Stimulated activated CD8-positive, alpha-beta memory T cell treated with anti-CD3 and anti-CD28 coated beads, Interleukin-7, amount 100 ng/mL, for 4 hours (primary cell): Measurements from ENCODE around the gene ZSWIM4.
A peak's percentile ranks its signal among the peaks of the same experiment; 100 is the strongest.
"Not testable (repeated sequence)": the region's sequence is repeated elsewhere in the genome, so short reads cannot be mapped to it uniquely, and the experiment has no call there.

Experiments
- DNase-seq, 2 donors: peaks; one replicate each; pipeline ENCODE4 v3.0.0-alpha.2; 2020; ENCODE audit warnings: low read depth in 2 of 2

The ZSWIM4 gene

GRCh38 chr19:13849991-13850909 is 55.0 kb downstream of the ZSWIM4 start:
- peak in 1 of 2 donors; percentile 68 for DNase-seq

GRCh38 chr19:13850910-13851733 is 55.9 kb downstream of the ZSWIM4 start:
- DNase-seq = peak in 1 of 2 donors; percentile 80

- DNase-seq = not testable (repeated sequence)
Observed at GRCh38 chr19:13851734-13852114, 56.5 kb downstream of the ZSWIM4 start.

DNA sequence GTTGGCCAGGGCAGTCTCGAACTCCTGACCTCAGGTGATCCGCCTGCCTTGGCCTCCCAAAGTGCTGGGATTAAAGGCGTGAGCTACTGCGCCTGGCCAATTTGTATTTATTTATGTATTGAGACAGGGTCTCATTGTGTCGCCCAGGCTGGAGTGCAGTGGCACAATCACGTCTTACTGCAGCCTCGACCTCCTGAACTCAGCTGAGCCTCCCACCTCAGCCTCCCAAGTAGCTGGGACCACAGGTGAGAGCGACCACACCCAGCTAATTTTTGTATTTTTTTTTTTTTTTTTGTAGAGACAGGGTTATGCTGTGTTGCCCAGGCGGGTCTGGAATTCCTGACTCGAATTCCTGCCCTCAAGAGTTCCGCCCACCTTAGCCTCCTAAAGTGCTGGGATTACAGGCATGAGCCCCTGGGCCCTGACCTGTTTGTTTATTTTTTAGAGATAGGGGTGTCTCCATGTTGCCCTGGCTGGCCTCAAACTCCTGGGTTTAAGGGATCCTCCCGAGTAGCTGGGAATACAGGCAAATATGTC is 57.0 kb downstream of the ZSWIM4 start:
- DNase-seq = not testable (repeated sequence)

- no peak for DNase-seq
Observed at GRCh38 chr19:13856497-13856896, 61.3 kb downstream of the ZSWIM4 start.

- no peak for DNase-seq
Observed at GRCh38 chr19:13859361-13859880, 64.2 kb downstream of the ZSWIM4 start.

- DNase-seq = no peak
Observed at GRCh38 chr19:13860679-13861391, 65.6 kb downstream of the ZSWIM4 start.

DNA sequence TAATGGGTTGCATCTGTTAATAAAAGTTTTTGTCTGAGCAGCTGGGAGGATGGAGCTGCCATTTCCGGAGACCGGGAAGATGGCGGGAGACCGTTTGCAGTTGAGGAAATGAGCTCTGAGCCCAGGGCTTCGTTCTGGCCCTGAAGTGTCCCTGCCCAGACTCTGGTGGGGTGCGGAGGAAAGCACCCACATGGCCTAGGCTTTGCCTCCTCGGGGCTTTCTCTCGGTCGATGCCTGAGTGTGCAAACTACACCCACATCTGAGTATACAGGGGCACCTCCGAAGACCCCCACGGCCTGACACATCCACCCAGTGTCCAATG is 66.1 kb downstream of the ZSWIM4 start:
- no peak for DNase-seq

- peak; percentile 79 to 86 for DNase-seq
Observed at GRCh38 chr19:13861714-13862531, 66.7 kb downstream of the ZSWIM4 start.

- no peak for DNase-seq
Observed at GRCh38 chr19:13864046-13864666, 68.9 kb downstream of the ZSWIM4 start.

DNA sequence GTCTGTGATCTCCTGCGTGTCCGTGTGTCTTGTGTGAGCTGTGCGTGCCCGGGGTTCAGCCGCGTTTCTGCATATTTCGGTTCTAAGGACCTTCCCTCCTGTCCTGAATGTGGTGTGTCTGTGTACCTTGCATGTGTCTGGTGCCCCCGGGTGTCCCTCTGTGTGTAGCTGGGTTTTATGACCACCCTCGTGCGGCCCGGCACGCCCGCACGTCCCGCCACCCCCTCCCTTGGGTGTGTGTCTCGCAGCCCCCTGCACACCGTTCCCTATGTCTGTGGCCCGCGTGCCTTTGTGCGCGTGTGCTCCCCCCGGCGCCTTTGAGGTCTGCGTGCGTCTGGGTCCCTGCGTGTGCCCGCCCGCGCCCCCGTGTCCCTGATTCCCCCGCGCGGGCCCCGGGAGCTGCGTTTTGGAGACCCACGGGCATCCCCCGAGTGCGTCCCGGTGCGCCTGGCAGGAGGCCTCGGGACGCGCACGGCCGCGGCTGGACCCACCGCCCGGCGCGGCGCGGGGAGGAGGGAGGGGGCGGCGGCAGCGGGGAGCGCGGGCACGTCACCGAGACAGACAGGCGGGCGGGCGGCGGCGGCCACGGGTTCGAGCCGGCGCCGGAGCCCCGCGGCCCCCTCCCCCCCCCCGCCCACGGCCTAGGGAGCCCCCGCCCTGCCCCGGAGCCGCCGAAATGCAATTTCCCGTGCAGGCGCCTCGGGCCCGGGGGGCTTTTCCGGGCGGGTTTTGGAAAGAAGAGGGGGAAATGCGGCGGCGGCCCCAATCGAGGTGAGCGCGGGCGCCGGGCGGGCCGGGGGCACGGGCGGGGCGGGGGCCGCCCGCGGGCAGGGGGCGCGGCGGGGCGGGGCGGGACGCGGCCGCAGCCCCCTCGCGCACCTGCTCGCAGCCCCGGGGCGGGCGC is 69.7 kb downstream of the ZSWIM4 start:
- no peak for DNase-seq

DNA sequence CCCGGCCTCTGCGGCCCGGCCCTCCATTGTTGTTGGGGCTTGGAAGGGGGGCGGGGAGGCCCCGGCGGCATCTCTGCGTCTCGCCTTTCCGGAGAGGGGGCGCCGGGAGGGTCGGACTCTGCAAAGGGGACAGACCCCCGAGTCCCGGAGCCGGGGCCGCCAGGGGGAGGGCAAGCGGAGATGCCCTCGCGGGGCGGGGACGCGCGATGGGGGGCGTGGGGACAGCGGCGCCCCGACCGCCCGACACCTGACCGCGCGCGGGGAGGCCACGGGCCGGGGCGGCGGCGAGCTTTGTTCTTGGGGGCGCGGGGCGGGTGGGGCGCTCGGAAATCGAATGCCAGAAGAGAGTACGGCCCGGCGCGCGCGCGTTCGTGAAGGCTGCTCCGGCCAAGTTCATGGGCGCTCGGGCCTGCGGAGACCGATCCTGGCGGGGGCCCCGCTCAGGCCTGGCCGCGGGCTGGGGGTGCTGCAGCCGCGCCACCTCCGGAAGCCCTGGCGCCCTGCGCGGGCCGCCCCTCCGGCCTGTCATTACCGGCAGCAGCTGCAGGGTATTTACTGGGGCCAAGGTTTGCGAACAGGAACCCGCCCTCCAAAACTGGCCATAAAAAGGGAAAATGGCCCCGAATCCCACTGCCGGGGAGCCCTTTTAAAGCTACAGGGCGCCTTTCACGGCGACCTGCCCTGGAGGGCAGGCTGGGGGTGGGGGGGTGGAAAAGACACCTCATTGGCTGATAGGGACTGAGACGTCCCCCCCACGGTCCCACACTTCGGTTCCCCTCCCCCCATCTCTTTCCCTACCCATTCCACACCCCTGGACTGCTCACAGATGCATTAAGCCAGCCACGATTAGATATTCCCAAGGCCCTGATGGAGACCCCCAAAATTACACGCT is 70.6 kb downstream of the ZSWIM4 start:
- DNase-seq = no peak

DNA sequence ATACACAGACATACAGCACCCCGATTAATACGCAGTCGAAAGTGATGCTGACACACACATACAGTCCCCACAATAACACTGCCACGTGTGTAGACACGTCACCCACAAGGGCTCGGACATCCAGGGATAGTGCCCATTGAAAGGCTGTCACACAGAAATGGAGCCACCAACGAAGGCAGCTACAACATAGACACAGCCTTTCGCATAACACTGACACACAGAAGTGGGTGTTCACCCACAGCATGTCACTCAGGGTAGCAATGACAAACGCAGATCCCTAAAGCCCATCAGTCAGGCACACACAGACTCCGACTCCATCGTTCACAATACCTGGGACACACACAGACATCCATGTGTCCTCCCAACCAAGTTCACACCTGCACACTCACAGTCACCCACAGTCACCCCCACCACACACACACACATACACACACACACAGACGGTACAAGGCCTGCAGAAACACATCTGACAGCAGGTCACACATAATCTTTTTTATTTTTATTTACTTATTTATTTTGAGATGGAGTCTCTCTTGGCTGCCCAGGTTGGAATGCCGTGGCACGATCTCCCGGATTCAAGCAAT is 71.3 kb downstream of the ZSWIM4 start:
- DNase-seq = no peak

- DNase-seq = no peak
Observed at GRCh38 chr19:13868663-13869062, 73.4 kb downstream of the ZSWIM4 start.

GRCh38 chr19:13869281-13869680 is 74.0 kb downstream of the ZSWIM4 start:
- DNase-seq = no peak

- no peak for DNase-seq
Observed at GRCh38 chr19:13870873-13871272, 75.6 kb downstream of the ZSWIM4 start.

DNA sequence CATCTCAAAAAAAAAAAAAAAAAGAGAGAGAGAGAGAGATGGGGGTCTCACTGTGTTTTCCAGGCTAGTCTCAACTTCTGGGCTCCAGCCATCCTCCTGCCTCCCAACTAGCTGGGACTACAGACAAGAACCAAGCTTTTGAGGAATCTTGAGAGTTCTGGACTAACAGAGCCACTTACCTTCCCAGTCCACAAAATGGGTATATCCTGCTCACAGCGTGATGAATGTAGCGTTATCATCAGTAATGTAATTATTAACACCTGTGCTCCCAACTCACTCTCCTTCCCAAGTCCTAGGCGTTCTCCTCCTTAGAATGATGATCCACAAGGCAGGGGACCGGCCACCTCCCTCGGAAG is 77.1 kb downstream of the ZSWIM4 start:
- no peak for DNase-seq
